GM19463 (cell line): ENCODE results near the gene RELCH.

Experiments used
- ATAC-seq: cut with Tn5 transposase; IDR thresholded peaks from one replicate; pipeline ENCODE4 v1.9.1; 2021; ENCODE audit warnings: mild to moderate bottlenecking, moderate library complexity; ENCODE audit not compliant: unreplicated experiment

RELCH gene

DNA sequence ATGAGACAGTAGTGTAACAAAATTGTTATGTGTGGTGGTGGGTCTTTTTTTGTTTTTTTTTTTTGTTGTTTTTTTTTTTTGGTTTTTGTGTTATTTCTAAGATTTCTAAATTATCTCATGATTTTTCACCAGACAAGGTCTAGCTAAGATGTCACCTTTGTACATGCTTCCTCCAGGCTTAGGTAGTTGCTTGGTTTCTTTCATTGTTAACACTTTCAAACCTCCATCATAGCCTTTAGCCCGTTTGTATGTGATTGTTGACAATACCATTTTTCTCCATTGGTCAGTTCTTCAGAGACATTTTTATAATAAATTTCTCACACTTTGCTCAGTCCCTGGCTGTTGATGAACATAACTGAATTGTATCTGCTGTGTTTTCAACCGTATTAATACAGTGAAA, 2.2 kb downstream of the RELCH start:
- no peak for ATAC-seq

DNA sequence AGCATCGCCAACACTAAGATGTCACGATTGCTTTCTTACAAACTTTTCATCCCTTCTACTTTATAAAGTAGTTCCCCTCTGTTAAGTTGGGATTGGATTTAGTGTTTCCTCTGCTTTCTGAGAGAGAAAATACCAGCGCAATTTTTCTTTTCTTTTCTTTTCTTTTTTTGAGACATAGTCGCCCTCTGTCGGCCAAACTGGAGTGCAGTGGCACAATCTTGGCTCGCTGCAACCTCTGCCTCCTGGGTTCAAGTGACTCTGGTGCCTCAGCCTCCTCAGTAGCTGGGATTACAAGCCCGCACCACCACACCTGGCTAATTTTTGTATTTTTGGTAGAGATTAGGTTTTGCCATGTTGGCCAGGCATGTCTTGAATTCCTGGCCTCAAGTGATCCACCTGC, 9.0 kb downstream of the RELCH start:
- no peak for ATAC-seq

DNA sequence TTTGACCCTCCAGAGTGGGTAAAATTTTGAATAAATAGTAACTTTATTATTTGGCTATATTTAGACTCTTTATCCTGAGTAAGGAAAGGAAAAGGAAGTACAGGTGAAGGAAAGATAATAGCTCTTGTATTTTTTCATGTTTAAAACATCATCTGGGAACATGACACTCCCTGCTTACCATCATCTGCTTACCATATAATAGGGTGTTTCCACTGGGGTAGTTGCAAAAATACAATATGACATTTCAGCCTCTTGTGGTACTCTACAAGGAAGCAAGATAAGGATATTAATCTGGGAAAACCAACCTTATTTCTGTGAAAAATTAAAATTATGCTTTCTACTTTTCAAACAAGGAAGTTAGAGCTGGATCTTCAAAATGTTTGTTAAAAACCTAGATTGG, 9.9 kb downstream of the RELCH start:
- no peak for ATAC-seq

DNA sequence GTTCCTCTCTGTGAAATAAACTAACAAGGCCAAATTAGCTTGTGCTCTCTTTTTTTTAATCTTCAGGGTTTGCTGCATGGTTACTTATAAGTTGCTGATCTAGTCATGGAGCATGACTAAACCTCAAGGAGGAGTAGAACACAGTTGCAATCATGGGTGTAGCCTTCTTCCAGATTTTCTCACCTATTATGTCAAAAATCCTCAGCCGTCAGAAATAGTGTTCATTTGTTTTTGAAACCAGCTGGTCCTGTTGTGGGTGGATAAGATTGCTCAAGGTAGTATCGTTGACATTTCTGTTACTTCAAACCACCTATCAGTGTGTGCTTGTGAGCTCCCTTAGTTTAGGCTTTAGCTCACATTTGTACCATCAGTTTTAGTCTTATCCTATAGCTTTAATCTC, 11.2 kb downstream of the RELCH start:
- ATAC-seq: no peak

DNA sequence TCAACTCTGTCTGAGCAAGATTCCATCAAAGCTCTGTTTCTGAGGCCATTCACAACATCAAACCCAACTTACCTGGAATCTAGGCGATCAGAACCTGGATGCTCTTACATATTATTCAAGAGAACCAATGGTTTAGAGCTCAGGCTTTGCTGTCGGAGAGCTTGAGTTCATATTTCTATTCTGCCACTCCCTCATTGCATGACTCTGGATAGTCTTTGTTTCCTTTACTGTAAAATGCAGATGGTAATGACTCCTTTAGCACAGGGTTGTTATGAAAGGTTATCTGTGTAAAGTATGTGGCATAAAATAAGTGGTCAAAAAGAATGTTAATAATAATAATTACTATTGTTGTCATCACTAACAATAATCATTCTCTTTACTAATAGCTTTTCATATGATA, 12.6 kb downstream of the RELCH start:
- ATAC-seq: no peak

DNA sequence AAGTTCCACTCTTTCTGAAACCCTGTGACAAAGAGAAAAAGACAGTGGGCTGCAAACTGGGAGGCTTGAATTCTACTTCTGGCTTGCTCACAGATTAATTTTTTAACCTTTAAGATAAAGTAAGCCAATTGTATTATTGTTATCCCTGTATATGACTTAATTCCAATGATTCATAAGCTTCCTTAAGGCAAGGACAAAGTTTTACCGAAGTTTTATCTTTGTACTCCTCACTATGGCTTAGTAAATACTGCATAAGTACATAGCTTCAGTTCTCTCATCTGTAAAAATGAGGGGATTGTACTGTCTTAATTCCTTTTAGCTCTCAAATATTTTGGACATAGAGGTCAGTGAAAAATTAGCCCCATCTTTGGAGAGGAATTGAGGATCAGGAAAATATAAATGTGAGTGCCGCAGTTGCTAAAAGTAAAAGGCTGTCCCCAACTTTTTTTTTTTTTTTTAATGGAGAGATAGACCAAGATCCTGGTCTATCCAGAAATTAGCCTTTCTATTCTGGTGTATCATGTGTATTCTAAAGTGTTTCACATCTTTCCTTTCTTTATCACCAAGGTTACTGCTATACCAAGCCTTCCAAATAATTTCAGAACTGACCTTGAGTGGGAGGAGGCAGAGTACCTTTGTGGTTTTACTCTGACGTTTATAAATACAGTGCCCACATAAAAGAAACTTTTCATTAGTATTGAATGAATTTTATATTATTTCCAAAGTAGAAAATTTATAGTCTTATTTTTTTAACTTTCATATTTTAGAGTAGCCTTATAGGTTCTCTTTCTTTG, 13.3 kb downstream of the RELCH start:
- ATAC-seq: no peak

DNA sequence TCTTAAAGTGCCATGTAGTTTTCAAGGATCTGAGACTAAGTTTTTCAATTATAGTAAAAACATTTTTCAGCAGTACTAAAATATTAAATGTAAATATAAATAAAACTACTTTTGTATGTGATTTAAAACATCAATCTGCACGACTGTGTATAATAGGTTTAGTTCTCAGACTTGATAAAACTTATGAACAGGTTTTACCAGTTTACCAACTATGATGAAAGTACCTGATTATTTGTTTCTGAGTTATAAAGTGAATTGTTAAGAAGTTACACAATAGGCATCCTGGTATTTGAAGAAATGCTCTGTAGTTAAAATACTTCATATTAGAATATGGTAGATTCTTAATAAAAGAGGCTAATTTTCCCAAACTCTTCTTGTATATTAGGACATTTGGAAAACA, 14.8 kb downstream of the RELCH start:
- no peak for ATAC-seq

DNA sequence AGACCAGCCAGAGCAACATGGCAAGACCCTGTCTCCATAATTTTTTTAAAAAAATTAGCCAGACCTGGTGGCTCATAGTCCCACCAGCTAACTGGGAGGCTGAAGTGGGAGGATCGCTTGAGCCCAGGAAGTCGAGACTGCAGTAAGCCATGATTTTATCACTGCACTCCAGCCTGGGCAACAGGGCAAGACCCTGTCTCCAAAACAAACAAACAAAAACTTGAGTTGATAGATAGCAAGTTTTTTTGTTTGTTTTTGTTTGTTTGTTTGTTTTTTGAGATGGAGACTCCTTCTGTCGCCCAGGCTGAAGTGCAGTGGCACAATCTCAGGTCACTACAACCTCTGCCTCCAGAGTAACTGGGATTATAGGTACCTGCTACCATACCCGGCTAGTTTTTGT, 18.8 kb downstream of the RELCH start:
- no peak for ATAC-seq

DNA sequence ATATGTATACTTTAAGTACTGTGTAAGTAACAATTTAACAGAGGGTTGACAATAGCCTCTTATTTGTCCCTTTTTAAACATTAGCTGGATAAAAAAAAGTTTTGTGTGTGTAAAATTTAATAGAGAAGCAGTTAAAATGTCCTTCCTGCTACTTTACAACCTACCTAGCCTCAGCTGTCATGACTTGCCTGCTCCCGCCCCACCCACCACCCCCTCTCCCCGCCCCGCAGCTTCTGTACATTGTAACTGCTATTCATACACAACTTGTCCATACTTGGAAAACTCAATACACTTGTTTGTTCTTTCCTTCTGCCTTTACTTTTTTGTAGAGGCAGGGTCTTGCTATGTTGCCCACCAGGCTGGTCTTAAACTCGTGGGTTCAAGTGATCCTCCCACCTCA, 19.5 kb downstream of the RELCH start:
- no peak for ATAC-seq

DNA sequence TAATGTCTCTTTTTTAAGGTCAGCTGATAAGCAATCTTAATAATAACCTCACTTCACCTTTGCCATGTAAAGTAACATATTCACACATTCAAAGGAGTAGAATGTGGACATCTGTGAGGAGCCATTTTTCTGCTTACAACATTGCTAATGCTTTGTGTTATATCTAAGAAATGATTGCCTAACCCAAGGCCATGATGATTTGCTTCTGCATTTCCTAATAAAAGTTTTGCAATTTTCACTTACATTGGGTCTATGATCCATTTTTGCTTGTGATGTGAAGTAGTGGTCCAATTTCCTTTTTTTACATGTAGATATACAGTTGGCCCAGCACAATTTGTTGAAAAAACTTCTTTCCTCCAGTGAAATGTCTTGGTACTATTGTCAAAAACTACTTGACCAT, 22.0 kb downstream of the RELCH start:
- ATAC-seq: no peak

DNA sequence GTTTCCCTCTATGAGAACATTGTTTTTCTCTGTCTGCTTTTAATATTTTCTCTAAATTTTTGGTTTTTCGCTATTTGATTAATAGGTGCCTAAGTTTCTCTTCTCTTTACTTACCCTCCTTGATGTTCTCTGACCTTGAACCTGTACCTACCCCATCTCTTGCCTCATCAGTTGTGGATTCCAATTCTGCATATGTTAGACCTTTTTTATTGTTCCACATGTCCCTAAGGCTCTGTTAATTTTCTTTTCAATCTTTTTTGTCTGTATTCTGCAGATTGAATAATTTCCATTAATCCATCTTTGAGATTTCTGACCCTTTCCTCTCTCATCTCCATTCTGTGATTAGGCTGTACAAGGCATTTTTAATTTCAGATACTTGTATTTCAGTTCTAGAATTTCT, 23.1 kb downstream of the RELCH start:
- ATAC-seq: no peak

DNA sequence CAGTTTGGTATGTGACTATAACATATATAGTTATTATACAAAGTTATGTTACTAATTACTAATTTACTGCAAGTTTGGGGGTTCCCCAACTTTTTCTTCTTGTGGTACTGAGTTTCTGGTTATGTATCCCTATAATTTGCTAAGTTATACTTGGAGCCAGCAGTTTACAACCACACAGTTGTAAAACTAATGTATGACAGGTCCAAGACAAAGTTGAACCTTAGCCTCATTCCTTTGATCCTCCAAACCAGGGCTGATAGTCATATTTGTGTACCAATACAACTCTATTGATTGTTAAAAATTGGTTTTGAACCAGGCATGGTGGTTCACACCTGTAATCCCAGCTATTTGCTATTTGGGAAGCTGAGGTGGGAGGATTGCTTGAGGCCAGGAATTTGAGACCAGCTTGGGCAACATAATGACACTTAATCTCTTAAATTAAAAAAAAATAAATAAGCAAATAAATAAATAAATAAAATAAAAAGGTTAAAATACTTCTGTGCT, 24.3 kb downstream of the RELCH start:
- no peak for ATAC-seq

DNA sequence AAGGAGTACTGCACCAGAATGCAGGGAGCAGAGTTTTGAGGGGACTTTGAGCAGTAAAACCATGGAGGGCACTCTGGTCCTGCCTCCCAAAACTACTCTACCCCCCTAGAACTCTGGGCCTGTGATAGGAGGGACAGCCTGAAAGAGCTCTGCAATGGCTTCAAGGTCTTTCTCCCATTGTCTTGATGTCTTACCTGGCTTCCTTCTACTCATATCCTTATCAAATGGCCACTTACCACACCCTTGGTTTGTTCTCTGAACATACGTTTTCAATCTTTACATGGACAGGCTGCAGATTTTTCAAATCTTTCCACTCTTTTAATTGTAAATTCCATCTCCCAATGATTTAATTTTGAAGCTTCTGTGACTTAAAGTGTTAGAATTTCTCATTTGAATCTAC, 27.7 kb downstream of the RELCH start:
- ATAC-seq: no peak

DNA sequence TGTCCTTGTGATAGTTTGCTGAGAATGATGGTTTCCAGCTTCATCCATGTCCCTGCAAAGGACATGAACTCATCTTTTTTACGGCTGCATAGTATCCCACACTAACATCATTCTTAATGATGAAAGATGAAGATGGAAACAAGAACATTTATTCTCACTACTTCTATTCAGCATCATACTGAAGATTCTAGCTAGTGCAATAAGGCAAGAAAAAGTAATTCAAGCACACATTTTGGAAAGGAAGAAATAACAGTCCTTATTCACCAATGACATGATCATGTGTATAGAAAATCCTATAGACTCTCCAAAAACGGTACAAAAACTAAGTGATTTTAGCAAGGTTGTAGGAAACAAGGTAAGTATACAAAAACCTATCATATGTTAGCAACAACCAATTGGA, 37.2 kb downstream of the RELCH start:
- no peak for ATAC-seq

DNA sequence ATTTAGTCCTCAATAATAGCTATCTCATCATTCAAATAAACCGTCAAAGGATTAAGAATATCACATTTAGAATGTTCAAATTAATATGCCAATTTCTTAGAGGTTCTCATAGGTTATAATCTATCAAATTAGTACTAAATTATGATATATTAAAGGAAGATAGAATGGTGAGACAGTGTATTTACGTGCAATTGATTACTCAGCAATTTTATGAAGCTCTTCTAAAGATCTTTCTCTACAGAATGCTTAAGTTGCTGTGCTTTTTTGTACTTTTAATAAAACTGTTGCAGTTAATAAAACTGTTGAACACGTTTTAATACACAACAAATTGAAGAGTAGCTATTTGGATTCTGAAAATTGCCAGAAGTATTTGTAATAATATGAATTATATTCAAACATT, 39.0 kb downstream of the RELCH start:
- ATAC-seq: no peak

DNA sequence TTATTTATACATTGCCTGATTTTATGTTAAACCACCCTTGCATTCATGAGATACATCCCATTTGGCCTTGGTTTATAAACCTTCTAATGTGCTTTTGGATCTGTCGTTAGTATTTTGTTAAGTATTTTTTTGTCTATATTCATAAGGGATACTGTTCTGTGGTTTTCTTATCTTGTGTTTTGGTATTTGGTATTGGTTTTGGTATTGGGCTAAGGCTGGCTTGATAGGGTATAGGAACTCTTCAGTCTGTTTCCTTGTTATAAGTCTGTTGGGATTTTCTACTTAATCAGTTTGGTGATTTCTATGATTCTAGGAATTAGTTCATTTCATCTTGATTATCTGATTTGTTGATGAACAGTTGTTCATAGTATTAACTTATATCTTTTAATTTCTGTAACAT, 49.2 kb downstream of the RELCH start:
- no peak for ATAC-seq

DNA sequence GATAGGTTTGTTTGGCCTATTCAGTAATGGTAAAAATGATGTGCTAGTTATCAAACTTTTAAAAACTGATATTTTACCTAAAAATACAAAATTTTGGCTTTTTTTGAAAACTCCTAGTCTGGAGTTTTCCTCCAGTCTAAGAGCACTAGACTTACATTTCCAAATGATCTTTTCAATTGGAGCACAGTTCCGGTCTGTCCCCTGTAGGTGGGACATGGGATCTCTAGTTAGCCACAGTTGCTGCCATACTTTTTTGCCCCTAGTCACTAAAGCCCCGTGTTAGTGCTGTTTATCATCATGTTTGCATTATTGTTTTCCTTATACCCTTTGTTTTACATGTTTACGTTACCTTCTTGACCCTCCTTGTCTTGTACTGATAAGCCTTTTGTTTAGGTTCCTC, 52.4 kb downstream of the RELCH start:
- ATAC-seq: no peak

DNA sequence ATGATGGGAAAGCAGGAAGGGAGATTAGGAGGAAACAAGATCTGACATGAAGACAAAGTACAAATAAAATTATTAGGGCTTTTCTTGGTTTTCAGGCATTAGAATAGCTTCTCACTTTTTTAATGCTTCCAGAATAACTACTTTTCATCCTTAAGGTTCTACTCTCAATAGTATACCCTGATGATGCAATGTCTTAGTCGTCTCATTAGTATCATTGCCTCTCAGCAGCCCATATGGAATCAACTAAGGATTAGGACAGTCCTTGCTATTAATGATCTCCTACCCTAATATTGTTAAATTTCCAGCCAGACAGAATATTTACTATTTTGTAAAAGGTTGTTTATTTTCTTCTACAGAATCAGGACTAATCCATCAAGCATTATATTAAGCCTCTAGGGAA, 55.9 kb downstream of the RELCH start:
- no peak for ATAC-seq

DNA sequence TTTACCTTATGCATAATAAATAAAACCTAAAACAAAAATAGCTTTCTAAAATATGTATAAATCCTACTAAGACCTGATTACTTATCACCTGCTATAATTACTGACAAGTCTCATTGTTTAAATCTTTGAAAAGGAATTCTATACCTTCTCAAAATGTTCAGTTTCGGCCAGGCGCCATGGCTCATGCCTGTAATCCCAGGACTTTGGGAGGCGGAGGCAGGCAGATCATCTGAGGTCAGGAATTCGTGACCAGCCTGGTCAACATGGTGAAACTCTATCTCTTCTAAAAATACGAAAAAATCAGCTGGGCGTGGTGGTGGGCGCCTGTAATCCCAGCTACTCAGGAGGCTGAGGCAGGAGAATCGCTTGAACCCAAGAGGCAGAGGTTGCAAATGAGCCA, 58.1 kb downstream of the RELCH start:
- no peak for ATAC-seq

DNA sequence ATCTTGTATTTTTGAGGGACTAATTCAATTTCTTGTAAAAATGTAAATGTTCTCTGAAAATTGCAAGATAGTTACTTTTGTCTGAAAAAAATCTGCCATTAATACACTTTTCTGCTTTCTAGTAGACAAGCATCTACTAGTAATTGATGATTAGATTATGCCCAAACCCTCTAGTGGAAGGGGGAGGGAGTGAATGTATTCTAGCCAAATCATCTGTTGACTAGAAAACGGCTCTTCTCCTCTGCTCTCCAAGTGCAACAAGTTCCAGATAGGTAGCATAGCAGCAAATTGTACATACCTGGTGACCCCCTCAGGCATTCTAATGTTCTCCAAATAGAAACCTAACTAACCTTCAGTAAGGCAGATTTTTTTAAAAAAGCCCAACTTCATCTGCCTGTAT, 58.6 kb downstream of the RELCH start:
- ATAC-seq: no peak

DNA sequence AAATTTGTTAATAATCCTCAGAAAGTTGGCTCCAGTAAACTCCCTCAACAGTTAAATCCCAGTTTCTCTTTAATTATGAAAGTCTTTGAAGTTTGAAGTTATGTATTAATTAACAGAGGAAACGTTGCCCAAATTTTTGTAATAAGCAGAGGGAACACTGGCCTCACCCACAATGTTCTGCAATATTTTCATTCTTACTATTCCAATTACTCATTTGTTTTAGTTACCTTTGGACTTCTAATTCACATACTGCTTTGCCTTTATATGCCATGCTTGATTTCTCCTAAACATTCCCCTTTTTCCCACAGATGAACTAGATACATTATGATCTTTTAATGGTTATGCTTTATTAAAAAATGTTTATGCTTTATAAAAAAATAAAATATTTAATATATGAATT, 61.3 kb downstream of the RELCH start:
- ATAC-seq: no peak

DNA sequence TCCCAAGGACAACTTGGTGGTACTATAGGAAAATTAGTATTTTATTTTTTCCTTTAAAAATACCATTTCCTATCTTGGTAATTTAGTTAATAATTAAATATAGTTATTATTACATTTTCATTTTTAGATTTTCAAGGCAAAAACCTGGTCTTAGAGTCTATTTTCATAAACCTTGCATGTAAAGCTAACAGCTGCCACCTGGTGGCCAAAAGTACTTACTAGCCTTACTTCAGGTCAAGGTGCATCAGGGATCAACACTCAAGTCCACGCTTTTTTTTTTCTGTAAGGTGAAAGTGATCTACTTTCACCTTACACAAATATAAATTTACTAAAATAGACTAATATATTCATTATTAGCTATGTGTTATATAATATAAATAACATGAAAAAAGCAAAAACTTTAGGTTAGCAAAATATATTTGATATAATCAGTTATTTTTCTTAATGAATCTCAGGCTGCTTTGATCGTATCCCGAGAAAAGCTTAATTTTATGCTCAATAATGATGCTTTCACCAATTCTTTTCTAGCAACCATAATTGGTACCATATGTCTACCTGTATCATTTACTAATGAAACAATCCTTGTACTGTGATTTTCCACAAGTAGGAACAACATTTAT, 62.5 kb downstream of the RELCH start:
- peak; percentile 60 for ATAC-seq

DNA sequence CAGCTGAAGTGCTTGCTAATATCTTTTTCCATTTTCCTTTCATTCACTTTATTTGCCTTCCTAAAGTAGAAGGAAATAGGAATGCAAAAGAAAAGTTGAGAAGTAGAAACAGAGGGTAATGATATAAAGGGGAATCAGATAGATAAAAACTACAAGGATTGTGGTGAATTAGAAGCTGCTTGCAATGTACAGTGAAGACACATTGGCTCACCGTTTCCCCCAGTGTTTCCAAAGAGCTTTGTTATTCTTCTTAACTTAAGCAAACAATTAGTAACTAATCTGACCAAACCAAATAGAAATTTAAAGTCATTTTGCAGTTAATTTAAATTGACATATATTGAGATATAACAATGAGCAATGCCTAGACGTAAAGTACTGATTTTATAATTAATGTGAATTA, 63.4 kb downstream of the RELCH start:
- ATAC-seq: no peak
